ENCODE results near the gene TARDBP.

GRCh38 chr1:11041048-11041447 lies 28.6 kb downstream of the TARDBP start:
- TF ChIP-seq EZH2phosphoT487 (IDR thresholded peaks at IDR 0.05; ENCODE audit: low read depth, severe bottlenecking, unreplicated experiment) (no peak), CTCF (IDR thresholded peaks at IDR 0.05; ENCODE audit: poor library complexity) (no peak)

Measured in hepatocyte (in vitro differentiated cells).